Endothelial cell of umbilical vein (primary cell): Measurements from ENCODE around the gene MIEF1. TPM values are rescaled to one million over a fixed set of nuclear protein-coding genes. Genes with fewer than 3 reads are reported as not detected.
"Not testable (repeated sequence)": the region's sequence is repeated elsewhere in the genome, so short reads cannot be mapped to it uniquely, and the experiment has no call there.

Experiments used
- BruUV-seq: library from RNA; stranded (reverse); fragments of 400-500 nt; replicated peaks from 2 replicates; lab custom pipeline; 2021; lab: Mats Ljungman, UMichigan
- CTCF ChIA-PET: fragments of 300-600, 350-600 bp; sonication (Branson Sonifier 250); formaldehyde crosslinking; loops from one replicate; lab custom pipeline; 2021; ENCODE audit warnings: antibody characterized with exemption, inconsistent platforms; lab: Charles Lee
- POLR2A ChIA-PET: fragments of 300-600, 350-600 bp; sonication (Branson Sonifier 250); formaldehyde crosslinking; loops from one replicate; lab custom pipeline; 2021; ENCODE audit warnings: antibody characterized with exemption, inconsistent platforms; lab: Charles Lee
- DNase-seq: peaks from one replicate; pipeline ENCODE4 v3.0.0-alpha.2; 2011; ENCODE audit warnings: low read depth, low spot score
- FAIRE-seq: peaks from 2 replicates; lab custom pipeline; 2011; peaks lifted over from hg19 to GRCh38; lab: Jason Lieb, UNC
- H2AFZ ChIP-seq: 2 replicates; pipeline ENCODE4 v1.6.0; 2012; ENCODE audit warnings: low read depth, low read length, control low read depth, inconsistent platforms
- H3K27ac ChIP-seq: 2 replicates; pipeline ENCODE4 v1.5.1; 2011; ENCODE audit warnings: low read depth, mild to moderate bottlenecking, control low read depth, low read length, moderate library complexity; ENCODE audit not compliant: insufficient read depth
- H3K27me3 ChIP-seq, 2 experiments: 2 replicates each; pipeline versions ENCODE4 v1.6.0 to v1.6.1; 2011; ENCODE audit warnings: low read length in 2 of 2, mixed read lengths in 1 of 2; ENCODE audit not compliant: control insufficient read depth in 2 of 2, insufficient read depth in 2 of 2
- H3K36me3 ChIP-seq, 2 experiments: 2 replicates in 1 of 2; 3 replicates in 1 of 2; pipeline ENCODE4 v1.5.1; 2011; ENCODE audit warnings: low read length in 2 of 2, mild to moderate bottlenecking in 1 of 2, moderate library complexity in 1 of 2; ENCODE audit not compliant: control insufficient read depth in 2 of 2, insufficient read depth in 2 of 2; ENCODE audit errors: extremely low read depth in 1 of 2
- H3K4me1 ChIP-seq: 3 replicates; pipeline ENCODE4 v1.5.1; 2011; ENCODE audit warnings: mild to moderate bottlenecking, low read length; ENCODE audit not compliant: control insufficient read depth, insufficient read depth; ENCODE audit errors: extremely low read depth
- H3K4me2 ChIP-seq: 2 replicates; pipeline ENCODE4 v1.6.1; 2011; ENCODE audit warnings: low read length, control low read depth, mixed read lengths; ENCODE audit not compliant: insufficient read depth
- H3K4me3 ChIP-seq, 3 experiments: fragments of 200-600 bp in 1 of 3; sonication (generic), shearing (Covaris generic) in 1 of 3; replicated peaks in 1 of 3; 2 replicates each; pipeline ENCODE4 v1.5.1; 2011 to 2016; ENCODE audit warnings: control low read depth in 3 of 3, low read length in 3 of 3, mild to moderate bottlenecking in 2 of 3, inconsistent platforms in 1 of 3, low read depth in 1 of 3, moderate library complexity in 1 of 3; ENCODE audit not compliant: insufficient read depth in 1 of 3
- H3K79me2 ChIP-seq: 2 replicates; pipeline ENCODE4 v1.6.0; 2012; ENCODE audit warnings: low read length, inconsistent platforms; ENCODE audit not compliant: control insufficient read depth, insufficient read depth
- H3K9ac ChIP-seq: replicated peaks from 2 replicates; pipeline ENCODE3; 2011; ENCODE audit warnings: low read length, control low read depth; ENCODE audit not compliant: insufficient read depth; ENCODE audit errors: extremely low read depth
- H3K9me1 ChIP-seq: replicated peaks from 3 replicates; pipeline ENCODE4 v1.6.0; 2011; ENCODE audit warnings: mild to moderate bottlenecking, low read length; ENCODE audit not compliant: control insufficient read depth, insufficient read depth; ENCODE audit errors: extremely low read depth
- H3K9me3 ChIP-seq: replicated peaks from 2 replicates; pipeline ENCODE4 v1.5.1; 2012; ENCODE audit warnings: low read length, inconsistent platforms; ENCODE audit not compliant: control insufficient read depth, insufficient read depth
- H4K20me1 ChIP-seq: replicated peaks from 2 replicates; pipeline ENCODE3; 2011; ENCODE audit warnings: mild to moderate bottlenecking, low read length; ENCODE audit not compliant: control insufficient read depth, insufficient read depth; ENCODE audit errors: extremely low read depth
- EZH2 ChIP-seq: IDR thresholded peaks from 2 replicates; pipeline ENCODE4 v1.6.1; 2012; ENCODE audit warnings: borderline replicate concordance, low read depth, mild to moderate bottlenecking, moderate library complexity, low read length, inconsistent platforms; ENCODE audit not compliant: severe bottlenecking
- FOS ChIP-seq: IDR thresholded peaks from 2 replicates; pipeline ENCODE4 v1.6.1; 2011; ENCODE audit warnings: mild to moderate bottlenecking, low read length, moderate library complexity, borderline replicate concordance; ENCODE audit not compliant: insufficient read depth
- GATA2 ChIP-seq: IDR thresholded peaks from 2 replicates; pipeline ENCODE4 v1.7.0; 2011; ENCODE audit warnings: low read depth, mild to moderate bottlenecking, moderate library complexity, mixed read lengths, low read length; ENCODE audit not compliant: insufficient read length, insufficient read depth
- JUN ChIP-seq: IDR thresholded peaks from 2 replicates; pipeline ENCODE4 v1.6.1; 2011; ENCODE audit warnings: borderline replicate concordance, low read depth; ENCODE audit not compliant: insufficient read length, insufficient read depth
- MYC ChIP-seq: IDR thresholded peaks from one replicate; pipeline ENCODE4 v1.6.1; 2011; ENCODE audit warnings: mild to moderate bottlenecking, low read depth, low read length
- POLR2A ChIP-seq: IDR thresholded peaks from 2 replicates; pipeline ENCODE4 v1.6.1; 2012; ENCODE audit warnings: low read depth, mild to moderate bottlenecking, control low read depth, low read length
- POLR2AphosphoS5 ChIP-seq: IDR thresholded peaks from 2 replicates; pipeline ENCODE4 v1.6.1; 2012; ENCODE audit warnings: low read depth, mild to moderate bottlenecking, control low read depth, low read length, moderate library complexity; ENCODE audit not compliant: insufficient read depth
- dilution Hi-C: fragments of 300-500 bp; cut with MboI; formaldehyde crosslinking; loops from one replicate; pipeline ENCODE4 v1.15.0; 2019; ENCODE audit warnings: low sequenced_read_pairs; ENCODE audit not compliant: extremely low pct_ligation_motif_present
- intact Hi-C: fragments of 100-400 bp; cut with micrococcal nuclease; formaldehyde crosslinking; loops from one replicate; pipeline ENCODE4 v1.10.0; 2022
- polyA plus RNA-seq, 4 experiments: library from polyadenylated mRNA; depleted of rRNA in 3 of 4; stranded (reverse) in 3 of 4; unstranded in 1 of 4; fragments of >200 nt; gene quantifications; 2 replicates each; pipeline versions ENCODE4 v1.2.1 to v1.2.3, GENCODE V29; 2011 to 2012; ENCODE audit warnings: missing spikeins in 1 of 4
- total RNA-seq: library from RNA; stranded (reverse); gene quantifications from 2 replicates; pipeline ENCODE4 v1.2.3, GENCODE V29; 2021
- TF ChIP-seq, protein P1 (sequence below): IDR thresholded peaks from 2 replicates; pipeline ENCODE4 v1.6.1; 2011; ENCODE audit not compliant: insufficient read depth, insufficient read length
- TF ChIP-seq, protein P2 (sequence below), 2 donors: IDR thresholded peaks; 1 replicate in 1 of 2; 2 replicates in 1 of 2; pipeline ENCODE4 v1.5.1; 2011; ENCODE audit warnings: low read length in 2 of 2, mild to moderate bottlenecking in 2 of 2, moderate library complexity in 2 of 2, control low read depth in 1 of 2, inconsistent platforms in 1 of 2, low read depth in 1 of 2; ENCODE audit not compliant: insufficient read depth in 1 of 2; ENCODE audit errors: extremely low read depth in 1 of 2

Gene MIEF1
- total and polyA plus RNA-seq, 2 donors (not counting 3 experiments of a cell fraction or from before 2014, with no cell fraction given) = 14.2 to 31.1 TPM

- dilution Hi-C loops, H4K20me1 ChIP-seq, BruUV-seq, H3K9me1 ChIP-seq, H3K27ac ChIP-seq, DNase-seq, H3K27me3 ChIP-seq, H2AFZ ChIP-seq, H3K9me3 ChIP-seq, FAIRE-seq: not testable (repeated sequence)
- peak overlapping the region; percentile 97 for H3K9ac ChIP-seq
- intact Hi-C loops = loop anchor here (10.0 kb wide), 2 partner anchors 267 to 347 kb away; no protein-coding TSS in a partner anchor
- H3K4me1 ChIP-seq = peaks cover 15% of the 10 kb centered on the region
- ChIA-PET POLR2A (interaction anchor here (0.7 to 1.3 kb wide), 3 partner anchors 24 to 205 kb away, joined by 3 to 4 read pairs (median 3); partner anchors contain the start of gene RPL3), CTCF (interaction anchor here (0.9 to 2.0 kb wide), 3 partner anchors 9 to 28 kb away, joined by 5 to 9 read pairs (median 9); no protein-coding TSS in a partner anchor)
- H3K4me2 ChIP-seq = peak overlapping the region; percentile 89
- peak overlapping the region; percentile 50 to 96 (median 92) for H3K4me3 ChIP-seq
- H3K79me2 ChIP-seq = peaks cover 42% of the 10 kb centered on the region
- H3K36me3 ChIP-seq = peaks cover 5 to 21% of the 10 kb centered on the region in 2 experiments
These were observed 20.0 kb downstream of the MIEF1 start for GRCh38 chr22:39522091-39522490.

DNA sequence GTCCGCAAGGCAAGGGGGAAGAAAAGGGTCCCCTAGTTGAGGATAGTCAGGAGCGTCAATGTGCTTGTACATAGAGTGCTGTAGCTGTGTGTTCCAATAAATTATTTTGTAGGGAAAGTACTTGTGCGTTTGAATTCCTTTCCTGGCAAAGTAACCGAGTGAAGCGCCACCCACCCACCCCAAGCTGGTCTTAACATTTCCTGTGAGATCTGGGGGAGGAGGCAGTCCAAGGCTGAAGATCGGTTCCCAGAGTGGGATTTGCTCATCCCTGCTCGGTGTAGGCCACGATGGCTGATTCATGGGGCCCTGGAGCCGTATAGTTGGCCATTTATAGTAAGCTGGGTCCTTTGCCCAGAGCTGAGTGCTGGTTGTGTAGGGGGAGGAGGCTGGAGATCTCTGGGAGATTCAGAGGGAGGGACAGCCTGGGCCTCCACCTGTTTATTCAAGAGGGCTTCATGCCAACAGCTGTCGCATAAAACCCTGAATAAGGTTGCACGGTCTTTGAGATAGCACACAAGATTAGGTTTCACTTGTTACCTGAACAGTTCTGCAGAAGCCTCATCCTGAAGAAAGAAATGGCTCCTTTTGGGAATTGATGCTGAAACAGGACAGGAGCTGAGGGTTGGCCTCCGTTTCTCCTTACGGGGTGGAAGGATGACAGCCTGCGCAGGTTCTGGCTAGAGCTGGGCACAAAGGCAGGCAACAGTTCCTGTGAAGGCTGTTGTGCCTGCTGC is 20.6 kb downstream of the MIEF1 start:
- Histone ChIP-seq H3K9me3 (no peaks in the 10 kb centered on the region), H3K36me3 (peaks cover 5 to 21% of the 10 kb centered on the region in 2 experiments), H3K79me2 (peaks cover 45% of the 10 kb centered on the region), H2AFZ (no peak overlapping the region), H3K27ac (no peak overlapping the region), H3K27me3 (no peaks in the 10 kb centered on the region), H3K4me2 (peak overlapping the region; percentile 89), H3K9ac (peak overlapping the region; percentile 56), H4K20me1 (no peaks in the 10 kb centered on the region), H3K4me1 (peaks cover 15% of the 10 kb centered on the region), H3K9me1 (no peaks in the 10 kb centered on the region), H3K4me3 (peak overlapping the region; percentile 4 to 96 (median 92))
- FAIRE-seq (peak; percentile 75), DNase-seq (peak; percentile 43)
- intact Hi-C loops = loop anchor here (10.0 kb wide), 2 partner anchors 268 to 348 kb away; no protein-coding TSS in a partner anchor
- TF ChIP-seq FOS (no peak), POLR2A (peak; percentile 88), JUN (no peak), MYC (no peak), POLR2AphosphoS5 (peak; percentile 89), GATA2 (no peak), EZH2 (no peak)
- TF ChIP-seq, protein P1, sequence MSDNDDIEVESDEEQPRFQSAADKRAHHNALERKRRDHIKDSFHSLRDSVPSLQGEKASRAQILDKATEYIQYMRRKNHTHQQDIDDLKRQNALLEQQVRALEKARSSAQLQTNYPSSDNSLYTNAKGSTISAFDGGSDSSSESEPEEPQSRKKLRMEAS = no peak
- TF ChIP-seq, protein P2, sequence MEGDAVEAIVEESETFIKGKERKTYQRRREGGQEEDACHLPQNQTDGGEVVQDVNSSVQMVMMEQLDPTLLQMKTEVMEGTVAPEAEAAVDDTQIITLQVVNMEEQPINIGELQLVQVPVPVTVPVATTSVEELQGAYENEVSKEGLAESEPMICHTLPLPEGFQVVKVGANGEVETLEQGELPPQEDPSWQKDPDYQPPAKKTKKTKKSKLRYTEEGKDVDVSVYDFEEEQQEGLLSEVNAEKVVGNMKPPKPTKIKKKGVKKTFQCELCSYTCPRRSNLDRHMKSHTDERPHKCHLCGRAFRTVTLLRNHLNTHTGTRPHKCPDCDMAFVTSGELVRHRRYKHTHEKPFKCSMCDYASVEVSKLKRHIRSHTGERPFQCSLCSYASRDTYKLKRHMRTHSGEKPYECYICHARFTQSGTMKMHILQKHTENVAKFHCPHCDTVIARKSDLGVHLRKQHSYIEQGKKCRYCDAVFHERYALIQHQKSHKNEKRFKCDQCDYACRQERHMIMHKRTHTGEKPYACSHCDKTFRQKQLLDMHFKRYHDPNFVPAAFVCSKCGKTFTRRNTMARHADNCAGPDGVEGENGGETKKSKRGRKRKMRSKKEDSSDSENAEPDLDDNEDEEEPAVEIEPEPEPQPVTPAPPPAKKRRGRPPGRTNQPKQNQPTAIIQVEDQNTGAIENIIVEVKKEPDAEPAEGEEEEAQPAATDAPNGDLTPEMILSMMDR (IDR thresholded peaks at IDR 0.05; ENCODE audit: extremely low read depth in 1 of 2, insufficient read depth in 1 of 2, low read depth in 1 of 2, low read length in 2 of 2) = no peak
- no TSS peak for BruUV-seq
- POLR2A ChIA-PET = interaction anchor here (0.5 to 2.5 kb wide), 5 partner anchors 21 to 206 kb away, joined by 3 to 7 read pairs (median 4); partner anchors contain the start of genes MIEF1 and RPL3
- CTCF ChIA-PET = interaction anchor here (0.9 to 2.0 kb wide), 3 partner anchors 9 to 28 kb away, joined by 5 to 9 read pairs (median 9); no protein-coding TSS in a partner anchor
- dilution Hi-C loops = no loop called here
